Tongue (tissue), 2 donors: Measurements from ENCODE around the gene DVL1. TPM values are rescaled to one million over a fixed set of nuclear protein-coding genes. Genes with fewer than 3 reads are reported as not detected.

Experiments
- DNase-seq: peaks from one replicate; pipeline ENCODE4 v3.0.0-alpha.2; 2015
- total RNA-seq: library from RNA; depleted of rRNA; stranded (reverse); fragments of >200 nt; gene quantifications from one replicate; pipeline ENCODE4 v1.2.3, GENCODE V29; 2014

The DVL1 gene
- total RNA-seq, 1 donor from 2014 or later = 82.8 TPM

GRCh38 chr1:1310109-1310385 is 39.2 kb downstream of the DVL1 start:
- DNase-seq = no peak

- no peak for DNase-seq
These were observed 39.7 kb downstream of the DVL1 start for GRCh38 chr1:1309251-1310108.

GRCh38 chr1:1308756-1309250 is 40.4 kb downstream of the DVL1 start:
- DNase-seq = no peak

DNA sequence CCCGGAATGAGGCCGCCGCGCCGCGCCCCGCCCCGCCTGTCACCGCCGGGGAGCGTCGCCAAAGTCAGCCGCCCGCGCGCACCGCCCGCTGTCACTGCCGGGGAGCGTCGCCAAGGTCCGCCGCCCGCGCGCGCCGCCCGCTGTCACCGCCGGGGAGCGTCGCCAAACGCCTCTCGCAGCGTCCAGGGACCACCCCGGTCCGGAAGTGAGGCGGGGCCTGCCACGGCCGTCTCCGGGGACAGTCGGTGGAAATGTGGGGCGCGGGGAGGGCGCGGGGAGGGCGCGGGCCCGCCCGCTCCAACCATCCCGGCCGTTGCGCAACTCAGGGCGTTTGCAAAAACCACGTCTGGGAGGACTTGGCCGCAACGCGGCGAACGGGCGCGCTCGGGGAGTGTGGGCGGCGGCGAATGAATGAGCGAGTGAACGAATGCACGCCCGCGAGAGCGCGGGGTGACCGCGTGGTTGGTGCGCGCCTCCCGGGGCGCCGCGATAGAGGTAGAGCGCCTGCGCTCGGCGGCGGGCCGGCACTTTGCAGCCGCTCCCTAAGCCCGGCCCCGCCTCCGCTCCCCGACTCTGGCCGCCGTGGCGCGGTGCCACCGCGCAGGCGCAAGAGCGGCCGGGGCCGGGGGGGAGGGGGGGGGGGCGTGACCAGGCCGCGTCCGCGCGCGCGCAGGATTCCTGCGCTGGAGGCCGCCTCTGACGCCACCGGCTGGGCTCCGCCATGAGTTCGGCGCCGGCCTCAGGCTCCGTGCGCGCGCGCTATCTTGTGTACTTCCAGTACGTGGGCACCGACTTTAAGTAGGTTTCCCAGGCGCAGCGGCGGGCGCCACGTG is 41.1 kb downstream of the DVL1 start, which contains the start of the genes ACAP3 and PUSL1:
Gene ACAP3, minus strand, starts transcription at position 8 of the 833 bp plus-strand sequence. CDS start 115 bp downstream, outside the sequence.
Gene PUSL1, plus strand, starts transcription at position 675 of the 833 bp plus-strand sequence. Its CDS starts 47 bp downstream, at position 722.
- peak; percentile 96 for DNase-seq

DNA sequence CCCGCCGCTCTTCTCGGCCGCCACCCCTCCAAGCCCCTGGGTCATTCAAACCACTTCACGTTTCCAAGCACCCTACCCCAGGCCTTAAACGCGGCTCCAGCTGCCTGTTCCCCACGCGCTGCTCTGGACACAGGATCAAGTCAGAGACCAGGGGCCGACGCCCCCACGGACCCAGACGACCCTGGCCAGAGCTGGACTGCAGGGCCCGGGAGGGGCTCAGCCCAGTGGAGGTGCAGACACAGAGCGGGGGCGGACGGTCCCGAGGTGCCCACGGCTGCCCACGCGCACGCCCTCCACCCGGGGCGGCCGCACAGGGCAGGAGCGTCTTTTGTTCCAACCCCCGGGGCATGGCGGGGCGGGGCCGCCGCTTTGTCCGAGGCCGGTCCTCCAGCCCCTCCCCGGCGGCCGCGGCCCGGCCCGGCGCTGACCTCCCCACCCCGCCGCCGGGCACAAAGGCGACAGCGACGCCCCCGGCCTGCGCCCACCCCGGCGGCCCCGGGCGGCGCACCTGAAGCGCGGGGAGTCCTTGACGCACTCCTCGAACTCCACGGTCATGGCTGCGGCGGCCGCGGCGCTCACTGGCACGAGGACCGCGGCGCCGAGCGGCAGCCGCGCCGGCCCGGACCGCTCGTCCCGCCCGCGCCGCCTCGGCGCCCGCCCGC is 41.8 kb downstream of the DVL1 start:
- DNase-seq = no peak

DNA sequence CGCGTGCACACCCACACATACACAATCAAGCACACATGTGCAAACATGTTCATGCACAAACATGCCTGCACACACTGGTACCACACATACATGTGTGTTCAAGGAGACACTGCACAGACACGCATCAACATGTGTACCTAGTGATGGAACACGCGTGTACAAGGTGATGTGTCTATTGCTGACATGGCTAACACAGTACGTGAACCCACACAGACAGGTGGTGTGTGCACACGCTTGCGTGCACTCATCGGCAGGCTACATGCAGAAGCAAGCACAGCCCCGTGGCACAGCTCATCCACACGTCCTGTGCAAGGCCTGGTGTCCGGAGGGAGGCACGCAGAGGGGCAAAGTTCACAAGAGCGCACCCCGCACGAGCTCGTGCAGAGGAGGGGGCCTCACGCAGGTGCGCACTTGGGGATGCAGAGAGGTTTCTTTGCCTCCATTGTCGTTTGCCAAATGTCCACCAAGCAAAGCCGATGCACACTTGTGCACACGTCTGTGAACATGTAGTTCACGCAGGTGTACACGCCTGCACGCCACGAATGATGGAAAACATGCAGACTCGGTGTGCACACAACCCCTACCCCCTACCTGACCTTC is 42.5 kb downstream of the DVL1 start:
- DNase-seq = no peak

- DNase-seq = no peak
These were observed 43.1 kb downstream of the DVL1 start for GRCh38 chr1:1306070-1306660.

DNA sequence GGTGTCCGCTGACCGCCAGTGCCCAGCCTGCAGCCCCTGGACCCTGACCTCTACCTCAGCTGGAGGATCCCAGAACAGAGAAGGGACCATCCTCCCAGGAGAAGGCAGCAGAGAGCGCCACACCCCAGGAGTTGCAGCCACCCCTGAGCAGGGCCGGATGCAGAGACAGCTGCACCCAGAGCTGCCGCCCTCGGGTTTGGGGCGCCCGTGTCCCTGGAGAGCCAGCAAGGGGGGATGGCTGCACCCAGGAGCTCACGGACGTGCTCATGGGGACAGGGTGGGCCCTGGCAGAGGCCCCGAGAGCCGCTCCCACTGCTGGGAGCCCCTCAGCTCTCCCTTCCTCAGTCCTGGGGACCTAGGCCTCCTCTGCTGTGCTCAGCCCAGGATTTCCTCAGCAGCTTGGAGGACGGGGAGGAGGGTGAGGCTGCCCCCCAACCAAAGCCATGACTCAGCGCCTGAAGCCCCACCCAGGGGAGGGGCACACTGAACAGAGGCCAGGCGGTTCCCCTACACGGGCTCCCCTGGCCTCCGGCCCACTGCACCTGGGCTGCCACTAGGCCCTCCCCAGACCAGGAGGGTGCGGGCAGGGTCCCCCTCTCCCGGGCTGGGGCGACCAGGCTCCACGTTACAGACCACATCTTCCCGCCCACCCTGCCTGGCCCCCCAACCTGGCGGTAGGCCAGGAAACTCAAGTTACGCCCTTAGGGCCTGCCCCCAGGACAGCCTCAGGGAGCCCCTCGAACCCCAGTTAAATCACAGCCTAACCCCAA is 43.7 kb downstream of the DVL1 start:
- peak; percentile 85 for DNase-seq

- peak; percentile 90 for DNase-seq
These were observed 44.6 kb downstream of the DVL1 start for GRCh38 chr1:1304331-1305299.

GRCh38 chr1:1303736-1304135 is 45.5 kb downstream of the DVL1 start:
- no peak for DNase-seq

DNA sequence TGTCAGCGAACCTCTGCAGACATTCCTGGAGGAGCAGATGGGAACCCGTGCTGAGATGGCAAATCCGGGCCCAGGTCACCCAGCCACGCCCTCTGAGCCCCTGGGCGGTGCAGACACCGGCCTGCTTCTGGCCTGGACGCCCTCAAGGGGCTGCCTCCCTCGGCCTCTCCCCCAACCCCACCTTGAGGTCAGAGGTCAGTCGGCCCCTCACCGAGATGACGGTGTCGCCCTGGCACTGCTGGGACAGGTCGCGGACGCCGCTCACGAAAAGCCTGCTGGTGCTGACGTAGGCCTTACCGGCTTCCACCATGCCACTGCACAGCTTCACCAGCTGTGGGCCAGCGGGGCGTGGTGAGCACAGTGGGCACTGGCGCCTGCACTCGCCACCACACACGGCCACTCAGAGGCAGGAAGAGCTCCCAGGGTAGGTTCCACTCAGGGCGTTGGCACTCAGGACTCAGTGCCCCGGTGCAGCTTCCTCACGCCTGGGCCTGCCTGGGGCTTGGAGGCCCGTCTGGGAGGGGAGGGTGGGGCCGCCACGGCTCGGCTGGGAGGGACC is 46.2 kb downstream of the DVL1 start:
- no peak for DNase-seq

DNA sequence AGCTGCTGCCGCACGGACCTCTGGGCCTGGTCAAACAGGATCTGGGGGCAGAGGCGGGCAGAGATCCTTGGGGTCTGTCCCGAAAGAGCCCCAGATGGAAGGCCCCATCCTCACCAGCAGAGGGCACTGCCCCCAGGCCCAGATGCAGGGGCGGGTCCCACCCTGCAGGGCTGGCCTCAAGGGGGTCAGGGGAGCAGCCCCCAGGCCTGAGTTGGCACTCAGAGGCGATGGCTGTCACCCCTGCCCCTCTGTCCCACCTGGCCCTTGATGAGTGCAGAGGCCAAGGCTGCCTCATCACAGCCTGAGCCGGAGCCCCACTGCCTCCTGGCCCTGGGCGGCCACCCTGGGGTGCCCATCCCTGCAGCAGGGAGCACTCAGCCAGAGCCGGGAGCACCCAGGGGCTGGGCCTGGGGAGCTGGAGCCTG is 47.2 kb downstream of the DVL1 start:
- no peak for DNase-seq

GRCh38 chr1:1300352-1300739 is 48.9 kb downstream of the DVL1 start:
- DNase-seq = no peak

- DNase-seq = no peak
These were observed 49.4 kb downstream of the DVL1 start for GRCh38 chr1:1299686-1300351.

DNA sequence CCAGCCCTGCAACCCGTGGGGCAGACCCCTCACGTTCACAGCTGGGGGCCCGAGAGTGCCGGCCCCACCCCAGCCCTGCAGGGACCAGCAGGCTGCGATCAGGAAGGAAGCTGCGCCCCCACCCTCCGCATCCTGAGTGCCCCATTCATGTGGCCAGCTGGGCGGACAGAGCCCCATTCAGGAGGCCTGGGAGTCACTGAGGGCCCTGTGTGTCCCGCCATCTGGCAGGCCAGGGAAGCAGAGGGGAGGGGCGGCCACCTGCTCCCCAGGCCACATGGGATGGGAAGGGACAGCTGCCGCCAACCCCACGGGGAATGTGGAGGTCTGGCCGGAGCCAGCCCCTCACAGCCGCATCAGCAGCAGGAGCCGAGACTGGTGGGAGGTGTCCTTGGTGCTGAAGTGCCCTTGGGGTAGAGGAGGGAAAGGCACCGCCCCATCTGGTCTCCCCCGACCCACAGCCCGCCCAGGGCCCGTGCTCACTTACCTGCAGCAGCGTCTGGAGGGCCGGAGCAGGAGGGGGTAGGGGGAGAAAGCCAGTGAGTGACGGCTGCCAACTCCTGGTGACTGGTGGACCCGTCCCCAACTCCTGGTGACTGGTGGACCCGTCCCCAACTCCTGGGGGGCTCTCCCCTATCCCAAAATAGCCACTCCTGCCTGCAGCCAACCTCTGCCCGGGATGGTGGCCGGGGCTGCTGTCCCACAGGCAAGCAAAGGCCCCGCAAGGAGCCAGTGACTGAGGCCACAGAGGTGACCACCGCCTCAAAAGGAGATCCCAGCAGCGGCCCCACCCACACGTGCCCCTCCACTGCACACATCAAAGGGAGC is 50.1 kb downstream of the DVL1 start:
- peak; percentile 92 for DNase-seq

- DNase-seq = no peak
These were observed 51.3 kb downstream of the DVL1 start for GRCh38 chr1:1297802-1298424.
